Coronary artery (tissue), 2 donors: ENCODE results near the gene FAM120A.

Experiments used
- DNase-seq: peaks from one replicate; pipeline ENCODE4 v3.0.0-alpha.2; 2017; ENCODE audit warnings: low spot score
- H3K27ac ChIP-seq, 2 donors: fragments of 200-600 bp; sonication (generic); one replicate each; pipeline ENCODE4 v1.5.1; 2016 to 2019
- H3K4me3 ChIP-seq: fragments of 200-600 bp; sonication (generic); 2 replicates; pipeline ENCODE4 v1.5.1; 2016; ENCODE audit warnings: mild to moderate bottlenecking, moderate library complexity
- TF ChIP-seq, protein P1 (sequence below): fragments of 200-600 bp; sonication (generic); IDR thresholded peaks from one replicate; pipeline ENCODE4 v1.5.1; 2019; ENCODE audit warnings: antibody characterized with exemption

FAM120A gene

DNA sequence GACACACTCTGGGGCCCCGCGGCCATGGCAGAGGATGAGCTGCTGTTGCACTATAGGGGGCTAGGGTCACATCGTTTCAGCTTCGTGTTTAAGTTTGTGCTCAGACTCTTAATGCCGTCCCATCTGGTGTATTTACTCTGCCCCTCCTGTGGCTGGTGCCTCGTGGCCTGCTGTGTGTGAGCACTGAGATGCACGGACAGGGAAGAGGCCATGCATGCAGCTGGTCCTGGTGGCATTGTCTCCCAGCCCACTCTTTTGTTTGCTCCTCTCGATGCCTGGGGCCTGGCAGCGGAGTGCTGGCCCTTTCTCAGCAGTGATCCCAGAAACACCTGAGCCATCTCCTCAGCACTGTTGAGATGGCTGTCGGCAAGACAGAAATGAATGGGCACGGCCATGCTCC lies 94.9 kb downstream of the FAM120A start:
- Histone ChIP-seq H3K4me3 (no peak overlapping the region), H3K27ac (no peak overlapping the region)
- TF ChIP-seq, protein P1, sequence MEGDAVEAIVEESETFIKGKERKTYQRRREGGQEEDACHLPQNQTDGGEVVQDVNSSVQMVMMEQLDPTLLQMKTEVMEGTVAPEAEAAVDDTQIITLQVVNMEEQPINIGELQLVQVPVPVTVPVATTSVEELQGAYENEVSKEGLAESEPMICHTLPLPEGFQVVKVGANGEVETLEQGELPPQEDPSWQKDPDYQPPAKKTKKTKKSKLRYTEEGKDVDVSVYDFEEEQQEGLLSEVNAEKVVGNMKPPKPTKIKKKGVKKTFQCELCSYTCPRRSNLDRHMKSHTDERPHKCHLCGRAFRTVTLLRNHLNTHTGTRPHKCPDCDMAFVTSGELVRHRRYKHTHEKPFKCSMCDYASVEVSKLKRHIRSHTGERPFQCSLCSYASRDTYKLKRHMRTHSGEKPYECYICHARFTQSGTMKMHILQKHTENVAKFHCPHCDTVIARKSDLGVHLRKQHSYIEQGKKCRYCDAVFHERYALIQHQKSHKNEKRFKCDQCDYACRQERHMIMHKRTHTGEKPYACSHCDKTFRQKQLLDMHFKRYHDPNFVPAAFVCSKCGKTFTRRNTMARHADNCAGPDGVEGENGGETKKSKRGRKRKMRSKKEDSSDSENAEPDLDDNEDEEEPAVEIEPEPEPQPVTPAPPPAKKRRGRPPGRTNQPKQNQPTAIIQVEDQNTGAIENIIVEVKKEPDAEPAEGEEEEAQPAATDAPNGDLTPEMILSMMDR, result no peak
- no peak for DNase-seq

DNA sequence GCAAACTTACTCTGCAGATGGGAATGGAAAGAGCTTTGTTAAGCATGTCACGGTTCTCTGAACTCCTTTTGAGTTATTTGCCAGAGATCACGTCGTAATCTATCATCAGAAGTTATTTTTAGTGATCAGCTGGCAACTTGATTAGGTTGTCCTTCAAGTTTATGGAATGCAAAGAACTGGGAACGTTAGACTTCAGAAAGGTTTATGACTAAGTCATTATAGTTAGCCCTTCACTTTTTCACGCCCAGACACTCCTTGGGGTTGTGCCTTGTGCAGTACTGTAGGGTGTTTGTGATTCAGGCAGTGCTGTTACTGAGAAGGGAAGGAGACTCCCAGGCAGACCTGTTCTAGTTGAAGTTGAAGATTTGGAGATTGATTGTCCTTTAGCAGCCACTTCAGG lies 98.1 kb downstream of the FAM120A start:
- TF ChIP-seq, protein P1, result no peak
- DNase-seq, result no peak
- no peak overlapping the region for H3K4me3 ChIP-seq
- no peak overlapping the region for H3K27ac ChIP-seq

GRCh38 chr9:93552923-93553322 lies 101.4 kb downstream of the FAM120A start:
- no peak for DNase-seq
- no peak overlapping the region for H3K4me3 ChIP-seq
- H3K27ac ChIP-seq, result no peak overlapping the region
- TF ChIP-seq, protein P1, result no peak

DNA sequence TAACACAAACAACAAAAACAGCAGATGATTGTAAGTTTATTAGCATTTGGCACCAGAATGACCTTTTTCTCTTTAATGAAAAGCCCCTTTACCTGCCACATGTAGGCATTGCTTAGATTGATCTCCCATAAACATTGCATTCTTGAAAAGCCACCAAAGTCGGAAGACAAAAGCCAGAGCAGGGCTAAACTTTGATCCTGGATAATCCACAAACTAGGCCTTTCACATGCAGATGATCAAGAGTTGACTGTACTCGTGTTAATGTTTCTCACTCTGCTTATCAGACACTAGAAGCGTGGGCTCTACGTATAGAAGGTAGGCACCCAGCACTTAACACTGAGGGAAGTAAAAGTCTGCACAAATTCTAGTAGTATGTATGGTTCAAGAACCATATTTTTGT lies 103.9 kb downstream of the FAM120A start:
- H3K4me3 ChIP-seq, result no peak overlapping the region
- no peak overlapping the region for H3K27ac ChIP-seq
- TF ChIP-seq, protein P1, result no peak
- no peak for DNase-seq

DNA sequence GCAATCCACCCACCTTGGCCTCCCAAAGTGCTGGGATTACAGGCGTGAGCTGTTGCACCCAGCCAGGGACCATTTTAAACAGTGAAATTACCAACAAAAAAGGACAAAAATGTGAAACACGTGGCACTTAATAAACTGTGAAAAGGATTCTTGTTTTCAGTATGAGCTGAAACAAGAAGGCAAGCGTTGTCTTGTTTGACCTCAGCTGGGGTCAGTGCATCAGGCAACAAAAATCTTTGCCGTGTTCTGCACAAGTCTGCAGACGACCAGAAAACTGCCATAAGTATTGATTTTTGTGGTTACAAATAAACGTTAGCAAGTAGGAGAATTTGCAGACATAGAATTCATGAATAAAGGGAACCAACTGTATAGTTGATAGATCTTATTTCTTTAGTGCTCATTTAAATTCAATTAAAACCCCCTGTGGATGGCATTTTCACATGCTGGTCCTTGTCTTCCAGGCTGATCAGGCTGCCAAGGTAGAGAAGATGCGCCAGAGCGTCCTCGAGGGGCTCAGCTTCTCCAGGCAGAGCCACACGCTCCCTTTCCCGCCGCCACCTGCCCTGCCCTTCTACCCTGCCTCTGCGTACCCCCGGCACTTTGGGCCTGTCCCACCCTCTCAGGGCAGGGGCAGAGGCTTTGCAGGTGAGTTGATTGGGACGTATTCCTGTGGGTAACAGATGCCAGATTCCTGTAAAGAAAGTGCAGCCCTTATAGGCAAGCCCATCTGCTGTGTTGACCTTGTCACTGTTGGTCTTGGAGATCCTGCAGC lies 106.1 kb downstream of the FAM120A start:
- Histone ChIP-seq H3K4me3 (no peak overlapping the region), H3K27ac (no peak overlapping the region)
- TF ChIP-seq, protein P1, result no peak
- DNase-seq, result no peak

DNA sequence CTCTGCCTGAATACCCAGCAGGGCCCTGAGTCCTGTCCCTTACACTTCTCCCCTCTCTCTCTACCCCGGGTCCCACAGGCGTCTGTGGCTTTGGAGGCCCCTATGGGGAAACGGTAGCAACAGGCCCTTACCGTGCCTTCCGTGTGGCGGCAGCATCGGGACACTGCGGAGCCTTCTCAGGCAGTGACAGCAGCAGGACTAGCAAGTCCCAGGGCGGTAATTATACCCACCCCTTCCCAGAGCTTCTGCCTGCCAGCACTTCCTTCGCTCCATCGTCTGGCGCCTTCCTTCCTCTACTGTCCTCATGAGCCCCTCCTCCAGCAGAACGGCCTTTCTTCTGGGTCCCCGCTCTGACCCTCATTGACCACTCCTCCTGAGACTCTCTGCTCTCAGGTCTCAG lies 107.0 kb downstream of the FAM120A start:
- TF ChIP-seq, protein P1, result no peak
- no peak for DNase-seq
- H3K27ac ChIP-seq, result no peak overlapping the region

DNA sequence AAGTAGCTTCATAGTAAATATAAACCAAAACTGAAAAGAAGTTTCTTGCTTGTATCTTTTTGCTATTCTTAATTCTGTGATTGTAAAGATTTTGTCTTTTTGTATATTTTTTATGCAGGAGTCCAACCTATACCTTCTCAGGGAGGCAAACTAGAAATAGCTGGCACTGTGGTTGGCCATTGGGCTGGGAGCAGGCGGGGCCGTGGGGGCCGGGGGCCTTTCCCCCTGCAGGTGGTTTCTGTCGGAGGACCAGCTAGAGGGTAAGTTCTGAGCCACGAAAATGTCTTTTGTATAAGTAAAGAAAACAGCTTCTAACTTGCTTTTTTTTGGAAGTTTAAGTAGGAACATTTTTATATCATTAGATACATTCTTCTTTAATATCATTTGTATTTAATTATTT lies 109.5 kb downstream of the FAM120A start:
- H3K4me3 ChIP-seq, result no peak overlapping the region
- TF ChIP-seq, protein P1, result no peak
- no peak for DNase-seq
- no peak overlapping the region for H3K27ac ChIP-seq

More for the DNA sequence above, 107.0 kb downstream of the FAM120A start:
- no peak overlapping the region for H3K4me3 ChIP-seq
